Ishikawa (cell line): ENCODE results near the gene ZNF805.

Source experiments
- CEBPB ChIP-seq: IDR thresholded peaks from 2 replicates; pipeline ENCODE4 v1.6.1; 2012
- CREB1 ChIP-seq: IDR thresholded peaks from 2 replicates; pipeline ENCODE4 v1.6.1; 2012; ENCODE audit warnings: low read depth
- EGR1 ChIP-seq: IDR thresholded peaks from 2 replicates; pipeline ENCODE4 v1.6.1; 2012
- EP300 ChIP-seq: IDR thresholded peaks from 2 replicates; pipeline ENCODE4 v1.6.1; 2012; ENCODE audit warnings: borderline replicate concordance
- MAX ChIP-seq: IDR thresholded peaks from 2 replicates; pipeline ENCODE4 v1.6.1; 2012
- NFIC ChIP-seq: IDR thresholded peaks from 2 replicates; pipeline ENCODE4 v1.6.1; 2012
- RAD21 ChIP-seq: IDR thresholded peaks from 2 replicates; pipeline ENCODE4 v1.6.1; 2012; ENCODE audit warnings: low read depth
- REST ChIP-seq: IDR thresholded peaks from 2 replicates; pipeline ENCODE4 v1.6.1; 2012; ENCODE audit warnings: low read depth, mild to moderate bottlenecking
- TAF1 ChIP-seq: IDR thresholded peaks from 2 replicates; pipeline ENCODE4 v1.6.1; 2012; ENCODE audit warnings: low read depth, mild to moderate bottlenecking
- TCF12 ChIP-seq: IDR thresholded peaks from 2 replicates; pipeline ENCODE4 v1.6.1; 2012; ENCODE audit warnings: low read depth
- YY1 ChIP-seq: IDR thresholded peaks from 2 replicates; pipeline ENCODE4 v1.6.1; 2012; ENCODE audit warnings: low read depth
- TF ChIP-seq, protein P1 (sequence below): IDR thresholded peaks from 2 replicates; pipeline ENCODE4 v1.6.1; 2012

- TF ChIP-seq, protein P1, sequence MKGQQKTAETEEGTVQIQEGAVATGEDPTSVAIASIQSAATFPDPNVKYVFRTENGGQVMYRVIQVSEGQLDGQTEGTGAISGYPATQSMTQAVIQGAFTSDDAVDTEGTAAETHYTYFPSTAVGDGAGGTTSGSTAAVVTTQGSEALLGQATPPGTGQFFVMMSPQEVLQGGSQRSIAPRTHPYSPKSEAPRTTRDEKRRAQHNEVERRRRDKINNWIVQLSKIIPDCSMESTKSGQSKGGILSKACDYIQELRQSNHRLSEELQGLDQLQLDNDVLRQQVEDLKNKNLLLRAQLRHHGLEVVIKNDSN: no peak
- no peak for TF ChIP-seq RAD21
- TF ChIP-seq EGR1: no peak
- TF ChIP-seq CREB1: no peak
- no peak for TF ChIP-seq REST
- no peak for TF ChIP-seq TAF1
- no peak for TF ChIP-seq TCF12
- no peak for TF ChIP-seq CEBPB
- no peak for TF ChIP-seq EP300
- TF ChIP-seq NFIC: no peak
- no peak for TF ChIP-seq YY1
- TF ChIP-seq MAX: no peak
These were observed 8.7 kb upstream of the ZNF805 start for GRCh38 chr19:57231686-57232085.
